GM19455 (cell line): ENCODE data around the gene RAB26.
"Not testable (repeated sequence)": the region's sequence is repeated elsewhere in the genome, so short reads cannot be mapped to it uniquely, and the experiment has no call there.

Experiments
- ATAC-seq: cut with Tn5 transposase; IDR thresholded peaks from one replicate; pipeline ENCODE4 v1.9.1; 2021; ENCODE audit not compliant: unreplicated experiment

The RAB26 gene

GRCh38 chr16:2147981-2148671 is at the start of gene RAB26:
TSS of gene RAB26 (plus strand) at chr16:2148625. CDS start at chr16:2148784, 159 bp downstream.
- no peak for ATAC-seq

- ATAC-seq: not testable (repeated sequence)
Measured at GRCh38 chr16:2101581-2101980, 46.8 kb upstream of the RAB26 start.

- no peak for ATAC-seq
Measured at GRCh38 chr16:2102471-2102870, 46.0 kb upstream of the RAB26 start.

- ATAC-seq: not testable (repeated sequence)
Measured at GRCh38 chr16:2104464-2104863, 44.0 kb upstream of the RAB26 start.

- not testable (repeated sequence) for ATAC-seq
Measured at GRCh38 chr16:2105291-2105690, 43.1 kb upstream of the RAB26 start.

GRCh38 chr16:2105769-2106168 is 42.7 kb upstream of the RAB26 start:
- not testable (repeated sequence) for ATAC-seq

GRCh38 chr16:2106211-2106610 is 42.2 kb upstream of the RAB26 start:
- ATAC-seq: not testable (repeated sequence)

- not testable (repeated sequence) for ATAC-seq
Measured at GRCh38 chr16:2107121-2107790, 41.2 kb upstream of the RAB26 start.

- ATAC-seq: not testable (repeated sequence)
Measured at GRCh38 chr16:2107791-2108125, 40.7 kb upstream of the RAB26 start.

- not testable (repeated sequence) for ATAC-seq
Measured at GRCh38 chr16:2108446-2109270, 39.8 kb upstream of the RAB26 start.

- ATAC-seq: not testable (repeated sequence)
Measured at GRCh38 chr16:2109271-2109580, 39.2 kb upstream of the RAB26 start.

GRCh38 chr16:2109872-2110271 is 38.6 kb upstream of the RAB26 start:
- ATAC-seq: not testable (repeated sequence)

- ATAC-seq: not testable (repeated sequence)
Measured at GRCh38 chr16:2110332-2111008, 38.0 kb upstream of the RAB26 start.

- ATAC-seq: not testable (repeated sequence)
Measured at GRCh38 chr16:2111009-2111353, 37.4 kb upstream of the RAB26 start.

- ATAC-seq: not testable (repeated sequence)
Measured at GRCh38 chr16:2111412-2112335, 36.8 kb upstream of the RAB26 start.

- ATAC-seq: not testable (repeated sequence)
Measured at GRCh38 chr16:2112539-2113106, 35.8 kb upstream of the RAB26 start.

GRCh38 chr16:2114225-2114624 is 34.2 kb upstream of the RAB26 start:
- not testable (repeated sequence) for ATAC-seq

GRCh38 chr16:2114885-2115590 is 33.4 kb upstream of the RAB26 start:
- ATAC-seq: not testable (repeated sequence)

- no peak for ATAC-seq
Measured at GRCh38 chr16:2115591-2115973, 32.8 kb upstream of the RAB26 start.
